Activated T-helper 9 cell treated with anti-CD3 and anti-CD28 coated beads, Interleukin-2, amount 50 U/mL, for 16 hours (primary cell): ENCODE measurements around the gene ARAP2.
"Not testable (repeated sequence)": the region's sequence is repeated elsewhere in the genome, so short reads cannot be mapped to it uniquely, and the experiment has no call there.

Experiments used
- DNase-seq: peaks from one replicate; pipeline ENCODE4 v3.0.0-alpha.2; 2020; ENCODE audit warnings: low read depth

The ARAP2 gene

DNA sequence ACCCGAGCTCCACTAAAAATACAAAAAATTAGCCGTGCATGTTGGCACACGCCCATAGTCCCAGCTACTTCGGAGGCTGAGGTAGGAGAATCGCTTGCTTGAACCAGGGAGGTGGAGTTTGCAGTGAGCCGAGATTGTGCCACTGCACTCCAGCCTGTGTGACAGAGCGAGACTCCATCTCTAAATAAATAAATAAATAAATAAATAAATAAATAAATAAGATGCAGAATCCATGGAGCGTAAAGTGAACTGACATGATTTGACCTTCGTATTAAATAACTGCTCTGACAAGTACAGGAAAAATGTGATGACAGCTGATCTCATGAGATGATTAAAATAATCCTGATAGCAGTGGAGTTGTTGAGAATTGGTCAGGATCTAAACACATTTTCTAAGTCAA, 62.0 kb downstream of the ARAP2 start:
- not testable (repeated sequence) for DNase-seq

DNA sequence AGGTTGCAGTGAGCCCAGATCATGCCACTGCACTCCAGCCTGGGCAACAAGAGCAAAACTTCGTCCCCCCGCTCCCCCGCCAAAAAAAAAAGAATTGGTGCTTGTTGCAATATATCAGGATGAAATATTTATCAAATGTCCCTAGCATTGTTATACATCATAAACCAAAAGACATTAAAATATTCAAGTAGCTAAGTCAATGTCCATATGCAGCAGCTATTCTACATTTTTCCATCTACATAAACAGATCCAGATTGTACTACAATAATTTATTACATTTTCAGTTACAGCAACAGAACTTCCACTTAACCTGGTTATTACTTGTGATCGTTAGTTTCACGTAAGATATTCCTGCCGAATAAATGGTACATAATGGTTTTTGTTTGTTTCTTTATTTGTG, 64.1 kb downstream of the ARAP2 start:
- DNase-seq: no peak

DNA sequence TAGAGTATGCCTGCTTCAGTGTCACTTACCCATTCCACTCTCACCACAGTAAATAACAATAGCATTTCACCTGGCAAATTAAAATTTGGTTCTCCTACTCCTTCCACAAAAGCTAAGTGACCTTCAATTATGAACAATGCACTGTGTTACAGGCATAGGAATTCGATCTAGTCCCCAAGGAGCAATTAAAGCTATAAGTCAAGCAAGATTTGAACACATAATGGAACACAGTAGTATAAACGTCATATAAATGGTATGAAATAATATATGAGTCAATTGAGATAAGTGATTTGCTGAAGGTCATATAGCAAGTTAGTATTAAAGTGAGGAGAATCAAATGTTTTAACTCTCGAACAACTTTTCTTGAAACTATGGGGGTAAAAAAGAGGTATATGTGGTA, 65.8 kb downstream of the ARAP2 start:
- no peak for DNase-seq

DNA sequence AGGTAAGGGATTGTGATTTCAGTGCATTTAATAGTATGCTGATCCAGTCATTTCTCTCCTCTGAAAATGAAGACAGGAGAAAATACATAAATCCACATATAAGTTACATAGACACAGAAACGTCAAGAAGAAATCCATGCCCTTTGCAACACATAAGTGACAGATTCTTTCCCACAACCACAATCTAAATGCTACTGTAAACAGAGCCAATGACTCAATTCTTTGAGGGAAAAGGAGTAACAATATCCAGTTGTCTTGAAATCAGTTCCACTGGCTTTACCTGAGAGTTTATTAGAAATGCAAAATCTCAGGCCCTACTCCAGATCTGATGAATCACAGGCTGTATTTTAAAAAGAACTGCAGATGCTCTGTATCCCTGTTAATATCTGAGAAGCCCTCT, 66.4 kb downstream of the ARAP2 start:
- DNase-seq: no peak

DNA sequence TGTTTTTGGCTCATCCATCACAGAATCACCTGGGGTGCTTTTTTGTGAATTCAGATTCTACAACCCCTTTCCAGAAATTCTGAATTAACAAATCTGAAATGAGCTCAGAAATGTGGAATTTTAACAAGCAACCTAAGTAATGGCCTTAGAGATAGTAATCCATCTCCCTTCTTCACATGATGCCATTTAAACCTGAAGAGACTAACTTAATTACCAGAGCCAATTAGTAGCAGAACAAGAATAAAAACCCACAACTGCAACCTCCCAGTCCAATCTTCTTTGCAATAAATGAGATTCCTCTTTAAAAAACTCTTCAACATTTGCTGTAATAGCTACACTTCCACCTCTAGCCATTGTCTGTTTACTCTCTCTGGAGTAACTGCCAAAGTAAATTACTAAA, 69.7 kb downstream of the ARAP2 start:
- DNase-seq: no peak

DNA sequence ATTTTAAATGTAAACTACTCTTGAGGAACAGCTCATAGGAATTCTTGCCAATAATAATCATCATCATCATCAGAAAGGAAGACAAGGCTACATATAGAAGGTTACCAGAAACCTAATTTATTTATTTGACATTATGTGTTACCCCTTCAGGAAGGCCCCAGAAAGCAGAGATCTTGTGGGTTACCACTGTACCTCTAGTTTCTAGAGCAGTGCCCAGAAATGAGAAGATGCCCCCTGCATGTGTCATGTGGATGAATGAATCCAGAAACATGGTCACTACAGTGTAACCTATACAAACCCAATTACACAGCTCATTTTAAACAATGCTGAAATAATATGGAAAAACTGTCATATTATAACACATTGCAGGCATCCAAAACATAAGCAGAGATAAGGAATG, 70.4 kb downstream of the ARAP2 start:
- no peak for DNase-seq

DNA sequence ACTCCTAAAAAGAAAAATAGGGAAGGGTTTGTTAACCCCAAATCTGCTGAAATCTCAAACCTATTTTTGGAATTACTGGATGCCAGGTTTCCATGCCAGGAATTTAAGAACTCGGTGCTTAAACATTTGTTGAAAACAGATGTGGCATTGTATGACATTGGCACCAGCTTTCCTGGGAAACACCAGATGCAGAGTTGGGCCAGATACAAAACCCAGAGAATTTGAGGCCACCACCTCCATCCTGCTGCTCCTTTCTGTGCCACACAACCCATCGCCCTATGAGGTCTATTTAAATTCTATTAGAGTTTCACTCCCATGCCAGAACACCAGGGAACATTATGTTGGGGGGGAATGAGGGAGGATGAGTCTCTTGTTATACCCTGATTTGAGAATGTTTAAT, 71.7 kb downstream of the ARAP2 start:
- DNase-seq: no peak

DNA sequence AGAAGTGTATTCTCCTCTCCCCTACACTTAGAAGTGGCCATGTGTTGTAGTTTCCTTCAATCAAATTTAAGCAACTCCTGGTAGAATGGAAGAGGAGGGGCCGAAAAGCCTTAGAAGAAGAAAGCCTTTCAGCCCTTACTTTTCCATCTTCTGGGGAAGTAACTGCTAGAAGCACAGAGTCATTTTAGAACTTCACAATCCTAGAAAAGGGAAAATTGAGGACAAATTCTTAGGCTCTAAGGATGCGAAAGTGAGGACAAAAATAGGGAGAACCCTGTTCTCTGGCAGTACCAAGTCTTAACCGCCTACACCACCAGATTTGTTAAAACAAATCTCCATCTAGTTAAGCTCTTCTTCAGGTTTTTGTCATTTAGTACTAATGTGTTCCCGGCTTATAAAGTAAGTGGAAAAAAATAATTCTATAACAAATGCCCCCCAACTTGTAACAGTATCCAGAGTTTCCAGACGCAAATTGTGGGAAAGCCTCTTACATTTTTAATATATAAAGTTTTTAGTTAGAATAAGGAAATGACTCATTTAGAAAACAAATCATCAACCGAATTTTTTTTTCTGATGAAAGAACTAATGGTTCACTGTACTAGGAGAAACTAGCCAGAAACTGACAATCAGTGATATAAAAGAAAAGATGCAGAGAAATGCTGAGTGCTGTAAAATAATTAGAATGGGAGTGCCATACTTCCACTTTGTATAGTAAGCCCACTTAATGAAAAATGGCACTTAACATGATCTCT, 76.0 kb downstream of the ARAP2 start:
- no peak for DNase-seq

DNA sequence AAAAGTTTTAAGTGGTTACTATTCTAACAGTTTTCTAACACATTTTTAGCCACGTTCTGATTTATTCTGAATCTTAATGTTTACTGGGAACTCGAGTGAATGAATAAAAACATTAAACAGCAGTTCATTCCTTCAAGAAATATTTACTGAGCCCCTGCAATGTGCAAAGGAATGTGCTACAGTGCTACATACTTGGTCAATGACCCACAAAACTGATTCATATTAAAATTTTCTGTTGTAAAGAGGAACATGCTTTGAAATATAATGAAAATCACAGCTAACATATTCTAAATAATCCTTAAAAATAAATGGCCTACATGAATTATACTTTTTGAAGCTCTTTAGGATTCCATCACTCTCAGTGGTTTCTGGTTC, 78.7 kb downstream of the ARAP2 start:
- DNase-seq: no peak

DNA sequence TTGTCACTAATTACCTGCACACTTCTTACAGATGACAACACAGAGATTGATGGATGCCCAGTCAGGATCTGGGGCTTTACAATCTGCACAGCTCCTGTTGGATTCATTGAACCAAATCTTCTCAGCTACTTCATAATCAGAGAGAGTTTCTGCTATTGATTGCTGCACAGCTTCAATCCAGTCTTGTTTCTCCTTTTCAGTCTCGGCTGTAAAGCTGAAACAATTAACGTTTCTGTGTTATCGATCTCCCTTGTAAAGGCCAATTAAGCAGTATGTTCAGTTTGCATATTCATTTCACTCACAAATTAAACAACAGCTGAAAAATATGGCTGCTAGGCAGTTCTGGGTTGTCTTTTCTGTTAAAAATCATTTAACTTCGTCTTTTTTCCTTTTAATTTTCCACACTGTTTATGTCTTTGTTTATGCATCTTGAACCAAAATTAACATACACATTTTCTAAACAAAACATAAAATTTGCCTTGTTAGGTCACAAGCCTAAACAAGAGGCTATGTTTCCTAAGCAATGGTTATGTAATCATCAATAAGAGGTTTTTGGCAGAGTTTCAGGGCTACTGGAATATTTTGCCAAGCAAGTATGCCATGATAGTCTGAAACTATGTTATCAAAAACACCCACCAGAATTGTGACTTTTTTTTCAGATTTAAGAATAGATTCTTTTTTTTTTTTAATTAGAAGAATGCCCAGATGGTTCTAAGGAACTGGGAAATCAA, 79.2 kb downstream of the ARAP2 start:
- DNase-seq: no peak

DNA sequence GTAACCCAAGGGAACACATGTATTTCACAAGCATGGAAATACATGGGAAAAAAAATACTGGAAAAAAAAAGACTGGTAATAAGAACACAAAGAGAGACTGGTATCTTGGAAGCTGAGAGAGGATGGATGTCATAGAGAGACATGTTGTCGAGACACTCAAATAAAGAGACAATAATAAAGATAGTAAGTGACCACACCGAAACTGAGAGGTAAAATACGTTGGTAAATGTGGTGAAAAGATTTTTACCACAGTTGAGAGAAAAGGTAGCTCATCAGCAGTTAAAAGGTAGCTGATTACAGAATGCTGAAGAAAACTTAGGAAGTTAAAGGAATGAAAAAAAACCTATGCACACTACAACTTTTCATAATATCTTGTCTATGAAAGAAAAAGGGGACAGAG, 81.1 kb downstream of the ARAP2 start:
- no peak for DNase-seq

DNA sequence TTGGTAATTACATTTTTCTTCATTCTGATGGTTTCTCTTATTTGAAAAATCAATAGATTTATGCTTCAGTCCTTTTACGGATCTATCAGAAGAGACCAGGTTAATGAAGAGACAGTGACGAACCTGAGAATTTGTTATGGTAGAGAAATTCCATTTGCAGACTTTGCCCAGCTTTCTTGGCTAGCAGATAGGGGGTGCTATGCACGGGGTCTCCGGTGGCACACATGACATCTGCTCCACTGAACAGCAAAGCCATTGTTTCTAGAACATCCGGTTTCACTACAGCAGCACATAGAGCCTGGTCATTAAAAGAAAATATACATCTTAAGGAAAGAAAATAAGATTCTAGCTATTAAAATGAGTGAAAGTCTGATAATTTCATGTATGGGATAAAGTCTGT, 85.1 kb downstream of the ARAP2 start:
- no peak for DNase-seq

DNA sequence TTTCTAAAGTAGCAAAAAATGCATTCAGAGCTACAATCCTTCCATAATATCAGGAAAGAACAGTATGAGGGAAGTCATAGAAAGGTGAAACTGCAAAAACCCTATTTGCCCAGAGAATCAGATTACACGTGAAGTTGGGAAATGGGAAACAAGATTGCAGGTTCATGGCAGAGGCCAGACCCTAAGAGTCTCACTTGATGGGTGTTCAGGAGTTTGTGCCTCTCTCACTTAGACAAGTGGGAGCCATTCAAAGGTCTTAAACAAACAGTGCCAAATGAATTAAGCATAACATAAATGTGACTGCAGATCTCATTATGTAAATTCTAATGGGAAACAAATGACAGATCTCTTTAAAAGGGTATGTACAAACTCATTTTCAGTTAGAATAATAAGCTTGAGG, 91.6 kb downstream of the ARAP2 start:
- no peak for DNase-seq

DNA sequence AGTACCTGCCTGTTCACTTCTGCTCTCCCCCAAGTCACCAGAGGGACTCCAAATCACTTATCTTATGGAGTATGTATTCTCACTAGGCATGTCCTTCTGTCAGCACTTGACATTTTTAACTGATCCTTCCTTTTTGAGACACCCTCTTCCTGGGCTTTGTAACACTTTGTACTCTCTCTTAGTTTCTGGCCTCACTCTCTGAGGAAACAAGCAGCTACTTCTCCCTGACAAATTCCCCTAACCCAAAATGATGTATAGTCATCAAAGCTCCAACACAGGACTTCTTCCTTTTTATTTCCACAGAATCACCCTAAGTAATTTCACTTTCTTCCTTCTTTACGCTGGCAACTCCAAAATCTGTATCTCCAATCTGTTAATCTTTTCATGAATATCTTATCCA, 101.8 kb downstream of the ARAP2 start:
- no peak for DNase-seq

DNA sequence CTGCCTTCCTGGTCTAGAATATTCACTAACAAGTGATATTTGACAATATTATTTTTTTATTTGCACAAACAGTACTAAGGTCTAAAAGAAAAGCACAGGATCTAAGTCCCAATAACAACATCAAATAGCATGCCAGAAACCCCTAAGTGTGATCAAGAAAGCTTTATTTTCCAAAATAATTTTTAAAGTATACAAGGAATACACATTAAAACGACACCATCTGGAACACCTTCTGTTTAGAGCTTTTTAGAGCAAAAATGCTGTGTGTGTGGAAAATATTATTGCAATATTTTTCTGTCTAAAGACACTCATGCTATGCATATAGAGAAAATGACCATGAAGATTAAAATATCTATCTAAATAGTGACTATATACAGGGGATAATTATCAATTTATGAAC, 103.1 kb downstream of the ARAP2 start:
- no peak for DNase-seq

DNA sequence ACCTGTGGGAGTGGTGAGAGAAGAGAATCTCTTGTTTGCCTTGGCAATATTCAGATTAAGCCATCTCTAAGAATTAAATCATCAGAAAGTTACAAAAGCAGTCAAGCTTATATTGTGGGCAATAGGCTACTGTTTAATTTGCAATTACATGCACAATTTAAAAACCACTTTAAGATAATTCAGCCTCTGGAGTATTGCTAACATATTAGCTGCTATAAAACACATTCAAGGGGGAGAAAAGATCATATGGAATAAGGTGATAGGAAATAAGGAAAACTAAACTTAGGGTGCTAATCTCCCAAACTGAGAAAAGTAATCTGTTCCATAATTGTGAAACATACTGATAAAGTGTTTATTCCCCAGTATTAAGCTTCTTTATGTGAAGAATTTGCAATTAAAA, 103.9 kb downstream of the ARAP2 start:
- DNase-seq: no peak

DNA sequence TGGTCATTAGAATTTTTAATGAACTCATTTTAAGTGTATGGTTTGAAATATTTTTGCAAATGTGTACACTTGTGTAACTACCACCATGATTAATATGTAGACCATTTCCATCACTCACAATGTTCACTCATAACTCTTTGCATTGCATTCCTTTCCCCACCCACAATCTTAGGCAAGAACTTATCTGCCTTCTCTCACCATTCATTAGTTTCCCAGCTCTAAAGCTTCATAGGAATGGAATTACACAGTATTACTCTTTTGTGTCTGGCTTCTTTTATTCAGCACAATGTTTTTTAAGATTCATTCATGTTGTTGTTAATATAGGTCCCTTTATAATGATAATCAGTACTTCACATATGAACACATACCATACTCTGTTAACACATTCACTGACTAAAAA, 106.1 kb downstream of the ARAP2 start:
- no peak for DNase-seq

DNA sequence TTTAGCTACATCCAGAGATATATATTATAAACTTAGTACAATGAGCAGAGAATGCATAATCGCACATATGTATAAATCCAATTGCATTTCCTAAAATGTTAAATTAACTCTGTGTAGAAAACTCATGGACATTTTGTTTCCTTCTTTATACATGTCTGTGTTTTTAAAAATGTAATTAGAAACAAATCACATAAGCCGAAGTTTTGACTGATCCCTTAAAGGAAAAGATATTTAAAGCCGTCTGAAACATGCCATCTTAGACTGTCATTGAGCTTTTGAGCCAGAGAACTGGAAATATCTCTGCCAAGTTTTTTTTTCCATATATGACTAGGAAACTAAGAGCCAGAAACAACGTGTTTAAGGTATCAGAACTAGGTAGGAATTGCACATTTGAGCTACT, 107.0 kb downstream of the ARAP2 start:
- no peak for DNase-seq

DNA sequence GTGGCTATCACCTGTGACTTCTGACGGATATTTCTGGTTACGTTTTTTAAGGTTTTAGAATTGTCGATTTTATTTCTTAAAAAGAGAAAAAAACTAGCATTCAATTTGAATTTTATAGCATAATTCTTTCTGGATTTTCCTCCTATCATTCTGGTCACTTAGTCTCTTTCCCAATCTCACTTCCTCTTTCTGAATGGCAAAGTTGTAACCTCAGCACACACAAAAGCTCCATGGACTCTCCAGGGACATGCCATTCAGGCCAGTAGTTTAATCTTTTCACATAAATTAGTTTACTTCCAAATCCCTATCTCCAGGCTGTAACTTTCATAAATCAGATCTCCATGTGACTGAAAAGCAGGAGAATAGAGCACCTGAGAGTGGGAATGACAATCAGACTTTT, 110.7 kb downstream of the ARAP2 start:
- DNase-seq: no peak

DNA sequence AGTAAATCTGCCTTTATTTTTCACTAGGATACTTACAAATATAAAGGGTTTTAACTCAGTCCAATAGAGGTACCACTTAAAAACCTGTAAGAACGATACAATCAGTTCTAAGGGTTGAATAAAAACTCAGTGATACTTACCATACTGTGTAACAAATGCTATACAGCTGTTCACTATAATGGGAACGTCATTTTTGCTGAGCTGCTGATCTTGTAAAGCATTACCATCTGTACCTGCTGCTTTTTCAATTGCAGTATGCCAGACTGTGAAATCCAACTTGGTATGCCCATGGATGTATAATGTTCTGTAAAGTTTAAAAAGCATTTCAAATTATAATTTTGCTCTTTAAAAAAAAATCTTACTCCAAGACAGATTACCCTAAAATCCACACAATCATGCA, 111.2 kb downstream of the ARAP2 start:
- no peak for DNase-seq

DNA sequence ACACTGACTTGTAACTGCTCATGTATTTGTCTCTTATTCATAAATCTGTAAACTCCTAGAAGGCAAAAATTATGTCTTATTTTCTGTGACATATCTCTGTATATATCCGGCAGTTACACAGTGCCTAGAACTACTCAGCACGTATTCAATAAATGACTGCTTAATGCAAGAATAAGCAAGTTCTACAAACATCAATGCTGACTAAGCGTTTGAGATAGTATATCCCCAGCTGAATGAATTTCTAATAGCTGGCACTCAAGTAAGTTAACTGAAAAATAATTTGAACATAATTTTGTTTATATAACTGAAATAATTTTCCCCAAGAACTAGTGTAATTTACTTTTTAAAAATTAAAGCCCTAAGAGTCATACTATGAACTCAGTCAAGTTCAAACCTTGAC, 113.7 kb downstream of the ARAP2 start:
- DNase-seq: no peak

DNA sequence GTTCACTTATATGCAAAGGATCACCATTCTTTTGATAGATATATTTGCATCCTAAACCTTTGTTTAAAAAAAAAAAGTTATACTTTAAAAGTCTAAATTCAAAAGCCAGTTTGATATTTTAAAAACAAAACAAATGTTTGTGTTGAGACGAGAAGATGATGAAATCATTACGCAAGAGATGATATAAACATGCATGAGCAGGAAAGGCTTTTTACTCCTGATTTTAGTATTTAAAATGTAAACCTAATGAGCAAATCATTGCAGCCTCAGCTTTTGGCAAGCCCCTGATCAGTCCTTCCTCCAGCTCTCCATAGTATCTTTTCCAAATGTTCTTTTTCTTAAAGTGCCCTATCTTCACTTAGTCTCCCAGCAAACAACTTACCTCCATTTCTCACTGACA, 115.6 kb downstream of the ARAP2 start:
- DNase-seq: no peak

DNA sequence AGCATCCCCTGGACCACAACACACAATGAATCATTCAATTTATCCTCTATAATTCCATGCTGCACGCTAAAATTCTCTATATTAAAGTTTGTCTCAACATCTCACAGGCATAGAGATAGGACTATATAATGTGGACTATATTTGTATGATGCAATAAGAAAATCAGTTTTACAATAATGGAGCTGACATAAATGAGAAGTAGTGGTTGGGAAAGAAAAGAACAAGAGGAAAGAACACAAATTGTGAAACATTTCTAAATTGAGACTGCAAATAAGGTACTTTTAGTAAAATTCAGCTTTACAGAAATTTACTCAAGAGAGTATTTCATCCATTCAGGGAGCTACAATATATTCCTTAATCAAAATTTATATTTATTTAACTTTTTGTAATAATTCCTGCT, 120.4 kb downstream of the ARAP2 start:
- DNase-seq: no peak

DNA sequence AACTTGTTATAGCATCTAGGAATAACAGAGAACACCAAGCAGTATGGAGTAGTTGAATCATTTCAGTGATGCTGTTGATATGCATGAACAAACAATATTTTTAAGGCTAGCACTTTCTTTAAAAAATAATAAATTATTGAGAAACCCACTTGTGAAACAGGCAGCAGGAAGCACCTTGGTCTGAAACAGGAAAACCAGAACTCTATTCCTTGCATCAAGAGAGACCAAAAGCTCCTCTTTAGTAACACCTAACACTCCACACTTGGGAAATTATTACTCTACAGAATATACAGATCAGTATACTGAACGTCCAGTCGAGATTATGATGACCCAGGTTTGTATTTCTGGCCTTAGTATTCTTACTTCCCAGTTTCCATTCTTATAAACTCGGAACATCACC, 129.0 kb downstream of the ARAP2 start:
- no peak for DNase-seq
